HG02678 (cell line): ENCODE measurements around the gene PDZD2.
"Not testable (repeated sequence)": the region's sequence is repeated elsewhere in the genome, so short reads cannot be mapped to it uniquely, and the experiment has no call there.

ENCODE experiments used
- ATAC-seq: cut with Tn5 transposase; IDR thresholded peaks from one replicate; pipeline ENCODE4 v1.9.1; 2021; ENCODE audit warnings: mild to moderate bottlenecking, moderate library complexity; ENCODE audit not compliant: unreplicated experiment

PDZD2 gene

DNA sequence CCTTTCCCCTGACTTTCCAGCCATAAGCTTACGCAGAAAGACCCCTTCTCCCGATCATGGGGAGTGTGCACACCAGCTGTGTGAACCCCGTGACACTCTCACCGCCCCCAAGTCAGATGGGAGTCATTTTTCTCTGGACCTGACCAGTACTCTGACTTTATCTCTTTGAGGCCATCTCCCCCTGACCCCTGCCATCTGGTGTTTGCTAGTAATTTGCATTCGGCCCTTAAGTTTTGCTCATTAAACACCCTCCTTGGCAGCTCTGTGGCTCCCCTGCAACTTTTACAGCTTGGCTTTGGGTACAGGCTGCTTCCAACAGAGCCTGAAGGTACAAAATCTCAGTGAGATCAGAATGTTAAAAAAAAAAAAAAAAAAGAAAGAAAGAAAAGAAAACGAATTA lies 43.9 kb downstream of the PDZD2 start:
- no peak for ATAC-seq

DNA sequence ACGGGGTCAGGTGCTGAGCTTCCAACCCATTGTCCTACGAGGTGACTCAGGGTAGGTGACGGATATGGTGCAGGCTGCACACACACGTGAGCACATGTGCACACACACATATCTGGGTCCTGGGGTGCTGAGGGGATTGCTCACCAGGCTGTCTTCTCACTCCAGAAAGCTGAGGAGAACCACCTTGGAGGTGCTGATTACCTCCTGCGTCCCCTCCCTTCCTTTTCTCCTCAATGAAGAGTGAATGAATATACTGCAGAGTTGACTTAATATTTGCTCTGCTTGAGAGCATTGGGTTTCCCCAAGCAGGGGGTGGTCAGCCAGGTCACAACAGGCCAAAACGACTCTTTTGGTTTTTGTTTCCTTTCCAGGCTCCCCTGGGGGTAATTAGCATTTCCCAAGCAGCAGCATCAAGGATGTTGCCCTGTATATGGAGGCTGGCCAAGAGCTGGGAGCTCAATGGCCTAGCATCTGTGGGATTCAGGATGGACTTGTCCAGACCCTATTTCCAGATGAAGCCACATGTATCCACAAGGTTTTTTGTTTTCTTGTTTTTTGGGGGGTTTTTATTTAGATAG lies 49.7 kb downstream of the PDZD2 start:
- ATAC-seq, result no peak

DNA sequence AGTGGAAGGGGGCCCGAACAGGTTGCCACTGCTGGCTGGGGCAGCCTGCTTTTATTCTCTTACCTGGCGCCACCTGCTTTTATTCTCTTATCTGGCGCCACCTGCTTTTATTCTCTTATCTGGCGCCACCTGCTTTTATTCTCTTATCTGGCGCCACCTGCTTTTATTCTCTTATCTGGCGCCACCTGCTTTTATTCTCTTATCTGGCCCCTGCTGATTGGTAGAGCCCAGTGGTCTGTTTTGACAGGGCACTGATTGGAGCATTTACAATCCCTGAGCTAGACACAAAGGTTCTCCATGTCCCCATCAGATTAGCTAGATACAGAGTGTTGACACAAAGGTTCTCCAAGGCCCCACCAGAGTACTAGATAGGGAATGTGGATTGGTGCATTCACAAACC lies 52.5 kb downstream of the PDZD2 start:
- ATAC-seq, result not testable (repeated sequence)

DNA sequence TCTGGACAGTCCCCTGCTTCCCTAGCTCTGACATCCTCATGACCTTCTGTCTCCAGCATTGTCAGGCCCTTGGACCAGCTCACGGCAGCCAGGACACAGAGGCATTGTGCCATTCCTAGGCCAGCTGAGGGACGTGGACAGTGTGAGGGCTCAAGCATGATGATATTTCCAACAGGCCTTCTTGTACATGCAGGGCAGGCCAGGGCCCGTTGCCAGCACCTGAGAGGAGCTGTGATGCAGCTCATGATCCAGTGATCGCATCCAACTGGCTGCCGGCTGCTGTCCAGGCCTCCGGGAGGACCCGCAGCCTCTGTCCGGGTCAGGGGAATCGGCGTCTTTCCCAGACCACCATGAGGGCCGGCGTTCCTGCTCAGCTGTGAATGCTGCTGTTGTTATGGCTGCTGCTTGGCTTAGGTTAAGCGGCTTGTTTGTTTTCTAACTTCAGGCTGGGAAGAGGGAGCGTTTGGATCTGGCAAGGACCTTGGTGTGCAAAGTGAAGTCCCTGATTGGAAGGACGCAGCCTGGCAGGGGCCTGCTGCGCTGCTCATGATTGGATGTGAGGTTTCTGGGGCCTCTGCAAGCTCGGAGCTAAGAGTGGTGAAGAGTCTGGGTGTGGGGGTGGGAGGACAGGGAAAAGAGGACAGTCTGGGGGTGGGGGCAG lies 53.8 kb downstream of the PDZD2 start:
- no peak for ATAC-seq

DNA sequence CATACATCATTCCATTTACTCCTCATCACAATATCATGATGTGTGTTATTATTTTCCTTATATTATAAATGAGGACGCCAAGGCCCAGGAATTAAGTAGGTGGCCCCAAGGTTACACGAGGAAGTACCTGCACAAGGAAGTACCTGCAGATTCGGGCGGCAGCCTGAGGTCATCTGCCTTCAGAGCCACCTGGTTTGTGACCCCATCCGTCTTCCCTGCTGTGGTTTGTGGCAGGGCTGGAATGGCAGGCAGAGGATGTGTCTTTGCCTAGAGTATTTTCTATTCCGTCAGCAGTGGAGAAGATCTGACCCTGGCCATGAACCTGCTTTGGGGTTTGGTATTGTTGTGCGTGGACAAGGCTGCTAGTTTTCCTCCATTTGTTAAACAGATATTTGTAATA lies 59.7 kb downstream of the PDZD2 start:
- ATAC-seq, result no peak

DNA sequence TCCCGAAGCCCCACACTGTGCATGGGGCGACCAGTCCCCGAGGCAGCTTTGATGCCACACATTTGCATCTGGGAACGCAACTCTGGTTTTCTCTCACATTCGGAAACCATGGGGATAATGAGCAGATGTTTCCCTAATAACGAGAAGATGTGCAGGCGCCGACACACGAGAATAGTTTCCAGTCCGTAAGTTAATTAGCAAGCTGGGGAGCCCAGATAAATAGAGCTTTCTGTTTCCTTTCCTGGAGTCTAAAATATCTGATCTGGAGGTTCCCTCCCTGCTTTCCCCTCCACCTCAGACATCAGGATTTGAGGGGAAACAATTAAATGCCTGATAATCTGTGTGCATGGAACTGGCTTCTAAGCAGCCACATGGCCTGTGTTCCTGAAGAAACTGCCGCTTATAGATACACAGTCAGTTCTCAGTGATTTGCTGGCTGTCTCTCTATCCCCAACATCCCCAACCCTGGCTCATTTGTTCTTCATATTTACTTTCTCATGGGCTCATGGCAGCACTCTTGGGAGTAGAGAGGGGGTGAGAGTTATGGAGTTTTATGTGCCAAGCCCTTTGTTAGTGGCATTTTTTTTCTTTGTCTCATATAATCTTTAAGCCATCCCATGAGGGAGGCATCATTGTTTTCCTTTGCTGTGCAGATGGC lies 62.8 kb downstream of the PDZD2 start:
- no peak for ATAC-seq

DNA sequence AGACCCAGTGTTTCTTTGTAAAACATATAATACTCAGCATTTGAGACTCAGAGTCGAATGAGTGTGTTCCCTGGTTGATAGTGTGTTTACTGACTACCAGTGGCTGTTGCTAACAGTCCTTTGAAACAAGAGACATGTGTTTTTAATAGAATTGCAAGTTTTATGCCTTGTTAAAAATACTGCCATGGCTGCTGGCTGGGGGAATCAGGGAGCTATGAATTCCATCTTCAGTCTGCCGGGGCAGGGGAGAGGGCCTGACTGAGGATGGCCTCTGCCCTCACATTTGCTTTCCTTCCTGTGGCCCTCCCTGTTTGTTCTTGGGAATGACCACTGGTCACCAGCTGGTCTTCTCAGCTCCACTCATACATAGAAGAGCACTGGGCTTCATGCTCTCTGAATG lies 63.8 kb downstream of the PDZD2 start:
- no peak for ATAC-seq

DNA sequence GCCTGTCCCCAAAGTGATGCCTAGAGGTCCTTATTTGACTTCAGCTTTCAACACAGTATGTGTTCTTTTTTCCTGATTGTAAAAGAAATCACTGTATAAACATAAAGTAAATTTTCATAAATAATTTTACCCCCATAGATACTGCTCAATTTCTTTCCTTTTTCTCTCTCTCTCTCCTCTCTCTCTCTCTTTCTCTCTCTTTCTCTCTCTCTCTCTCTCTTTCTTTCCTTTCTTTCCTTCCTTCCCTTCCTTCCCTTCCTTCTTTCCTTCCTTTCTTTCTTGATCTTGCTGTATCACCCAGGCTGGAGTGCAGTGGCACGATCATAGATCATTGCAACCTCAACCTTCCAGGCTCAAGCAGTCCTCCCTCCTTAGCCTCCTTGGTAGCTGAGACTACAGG lies 64.8 kb downstream of the PDZD2 start:
- ATAC-seq, result no peak

DNA sequence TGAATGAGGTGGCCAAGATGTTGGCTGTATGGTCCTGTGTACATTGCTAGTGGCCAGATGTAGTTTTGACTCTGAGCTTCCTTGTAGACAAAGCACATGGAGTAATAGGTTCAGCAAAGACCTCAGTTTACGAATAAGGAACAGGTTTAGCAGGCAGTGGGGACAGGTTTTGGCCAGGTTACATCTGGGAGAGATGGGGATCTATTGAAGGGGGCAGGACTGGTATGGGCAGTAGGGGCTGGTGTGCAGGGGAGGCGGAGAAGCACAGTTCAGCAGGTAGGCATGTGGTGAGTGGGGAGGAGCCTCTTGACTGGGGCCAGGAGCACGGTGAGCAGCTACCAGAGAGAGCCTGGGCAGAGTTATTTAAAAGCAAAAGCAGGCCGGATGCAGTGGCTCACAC lies 67.3 kb downstream of the PDZD2 start:
- no peak for ATAC-seq

DNA sequence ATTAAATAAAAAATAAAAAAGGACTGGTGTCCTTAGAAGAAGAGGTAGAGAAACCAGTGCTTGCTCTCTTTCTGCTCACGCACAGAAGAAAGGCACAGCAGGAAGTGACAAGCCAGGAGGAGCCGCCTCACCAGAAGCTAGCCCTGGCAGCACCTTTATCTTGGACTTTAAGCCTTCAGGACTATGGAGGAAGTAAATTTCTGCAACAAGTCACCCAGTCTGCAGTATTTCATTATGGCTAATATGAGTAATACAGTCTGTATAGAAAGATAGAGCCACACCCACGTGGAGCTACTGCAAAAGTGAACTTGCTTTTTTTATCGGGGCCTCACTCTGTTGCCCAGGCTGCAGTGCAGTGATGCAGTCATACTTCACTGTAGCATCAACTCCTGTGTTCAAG lies 68.4 kb downstream of the PDZD2 start:
- no peak for ATAC-seq

DNA sequence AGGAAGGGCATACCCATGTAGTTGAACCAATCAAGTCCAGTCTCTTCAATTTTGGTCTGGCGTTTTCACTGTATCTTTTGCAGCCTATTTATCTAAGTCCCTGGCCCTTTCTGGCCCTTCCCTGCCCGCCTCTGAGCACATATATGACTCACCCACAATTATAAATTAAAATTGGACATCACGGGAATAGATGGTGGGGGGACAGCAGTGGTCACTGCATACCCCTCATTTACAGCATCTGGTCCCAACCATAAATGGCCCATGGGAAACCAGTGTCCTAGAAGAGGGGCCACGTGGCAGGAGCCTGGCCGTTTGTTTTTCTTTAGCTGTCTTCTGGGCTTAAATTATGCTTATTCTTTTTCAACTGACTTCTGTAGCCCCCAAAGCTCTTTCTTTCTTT lies 69.2 kb downstream of the PDZD2 start:
- no peak for ATAC-seq

DNA sequence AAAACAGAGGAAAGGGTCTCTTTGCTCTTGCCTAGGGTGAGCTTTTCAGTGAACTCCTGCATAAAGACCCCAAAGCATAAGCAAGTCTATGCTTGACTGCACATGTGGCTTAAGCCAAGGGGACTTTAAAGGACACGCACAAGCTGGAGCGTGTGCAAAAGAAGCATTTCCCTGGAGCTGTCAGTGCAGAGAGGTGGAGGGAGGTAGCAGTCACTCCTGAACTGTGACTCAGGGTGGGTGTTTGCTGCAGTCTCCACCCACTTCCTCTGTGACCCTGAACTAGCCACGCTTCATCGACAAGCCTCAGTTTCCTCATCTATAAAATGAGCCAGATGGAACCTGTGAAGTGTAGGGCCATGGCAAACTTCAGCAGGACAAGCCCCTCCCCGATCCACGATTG lies 72.4 kb downstream of the PDZD2 start:
- no peak for ATAC-seq

DNA sequence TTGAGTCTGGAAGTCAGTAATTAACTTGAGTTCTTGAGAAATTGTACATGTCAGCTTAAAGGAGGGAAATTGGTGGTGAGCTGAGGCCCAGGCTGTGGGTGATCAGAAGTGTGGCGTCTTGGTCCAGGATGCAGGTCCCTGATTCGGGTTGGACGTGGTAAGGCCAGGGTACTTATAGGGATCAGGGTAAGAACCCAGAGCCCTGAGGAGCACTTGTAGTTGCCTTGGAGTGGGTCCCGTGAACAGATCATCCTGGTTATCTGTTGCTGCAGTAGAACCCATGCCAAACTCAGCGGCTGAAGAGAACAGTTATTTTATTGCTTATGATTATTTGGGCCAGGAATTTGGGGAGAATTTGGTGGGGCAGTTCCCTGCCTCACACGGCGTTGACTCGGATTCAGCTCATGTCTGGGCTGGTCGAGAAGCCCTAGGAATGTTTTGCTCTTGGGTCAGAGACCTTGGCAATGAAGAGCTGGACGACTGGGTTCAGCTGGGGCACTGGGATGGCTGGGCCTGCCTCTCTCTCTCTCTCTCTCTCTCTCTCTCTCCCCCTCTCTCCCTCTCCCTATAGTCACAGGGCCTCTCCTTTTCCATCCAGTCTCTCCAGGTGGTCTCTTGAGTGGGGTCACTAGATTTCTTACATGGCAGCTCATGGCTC lies 73.1 kb downstream of the PDZD2 start:
- no peak for ATAC-seq

DNA sequence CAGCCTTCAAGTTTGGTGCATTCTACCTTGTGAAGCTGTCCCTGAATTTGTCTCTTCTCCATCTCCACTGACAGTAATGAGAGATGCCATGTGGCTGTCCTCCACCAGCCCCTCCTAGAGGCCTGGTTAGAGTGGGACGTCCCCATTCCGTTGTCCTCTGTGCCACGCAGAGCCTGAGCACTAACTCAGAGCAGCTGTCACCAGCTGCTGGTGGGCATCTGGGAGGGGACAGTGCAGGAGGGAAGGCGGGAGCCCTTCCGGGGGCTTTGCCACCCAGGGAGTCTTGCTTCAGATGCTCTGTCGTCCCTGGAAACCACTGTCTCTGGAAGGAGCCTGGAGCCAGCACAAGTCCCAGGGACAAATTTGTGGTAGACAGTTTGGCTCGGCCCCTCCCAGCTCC lies 78.6 kb downstream of the PDZD2 start:
- ATAC-seq, result no peak

DNA sequence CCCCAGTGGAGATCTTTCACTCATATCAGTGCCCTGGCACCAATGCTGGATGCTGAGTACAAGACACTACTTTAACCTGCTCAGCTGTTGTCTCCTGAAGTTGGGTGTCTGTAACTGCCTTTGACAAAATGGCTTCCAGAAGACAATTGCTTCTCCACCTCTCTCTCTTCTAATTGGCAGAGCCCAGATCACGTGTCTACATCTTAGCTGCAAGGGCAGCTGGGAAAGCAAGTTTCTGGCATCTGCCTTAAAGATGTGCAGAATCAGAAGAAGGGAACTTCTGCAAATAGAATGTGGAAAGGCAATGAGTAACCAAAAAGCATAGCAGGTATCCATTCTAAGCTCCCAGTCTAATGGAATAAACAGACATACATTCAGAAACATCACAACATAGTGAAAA lies 81.1 kb downstream of the PDZD2 start:
- no peak for ATAC-seq

DNA sequence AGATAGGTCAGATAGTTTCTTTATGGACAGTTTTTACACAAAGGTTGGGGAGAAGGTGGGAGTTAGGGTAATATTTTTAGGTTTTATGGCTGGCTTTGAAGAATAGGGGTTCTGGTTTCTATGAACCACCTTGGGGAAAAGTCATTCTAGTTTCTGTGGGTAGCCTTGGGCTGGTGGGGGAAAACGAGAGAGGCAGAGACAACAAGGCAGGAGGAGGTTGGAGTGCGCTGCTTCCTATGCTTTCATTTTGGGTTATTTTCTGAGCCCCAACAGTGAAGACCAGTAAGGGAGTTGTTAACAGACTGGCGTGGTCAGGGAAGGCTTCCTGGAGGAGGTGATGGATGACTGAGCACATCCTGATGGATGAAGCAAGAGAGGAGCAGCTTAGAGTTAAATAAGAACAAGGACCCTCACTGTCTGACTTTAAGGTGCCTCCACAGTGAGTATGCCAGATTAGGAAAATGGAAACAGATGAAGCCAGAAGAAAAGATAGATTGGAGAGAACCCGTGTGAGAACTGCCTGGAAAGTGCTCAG lies 81.9 kb downstream of the PDZD2 start:
- no peak for ATAC-seq

DNA sequence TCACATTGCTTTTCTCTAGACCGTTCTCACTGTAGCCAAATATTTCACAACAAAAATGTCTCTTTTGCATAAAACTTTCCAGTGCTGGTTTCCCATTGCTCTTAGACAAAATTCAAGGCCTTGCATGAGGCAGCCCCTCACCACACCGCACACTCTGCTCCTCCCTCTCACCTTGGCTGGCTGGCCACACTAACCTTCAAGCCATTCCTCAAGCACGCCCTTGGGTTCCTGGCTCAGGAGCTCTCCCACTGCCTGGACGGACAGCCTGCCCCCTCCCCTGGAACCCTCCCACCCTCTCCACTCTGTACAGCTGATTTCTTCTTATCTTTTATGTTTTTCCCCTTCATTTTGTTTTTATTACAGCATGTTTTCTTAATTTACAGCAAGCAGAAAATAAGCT lies 83.2 kb downstream of the PDZD2 start:
- no peak for ATAC-seq

DNA sequence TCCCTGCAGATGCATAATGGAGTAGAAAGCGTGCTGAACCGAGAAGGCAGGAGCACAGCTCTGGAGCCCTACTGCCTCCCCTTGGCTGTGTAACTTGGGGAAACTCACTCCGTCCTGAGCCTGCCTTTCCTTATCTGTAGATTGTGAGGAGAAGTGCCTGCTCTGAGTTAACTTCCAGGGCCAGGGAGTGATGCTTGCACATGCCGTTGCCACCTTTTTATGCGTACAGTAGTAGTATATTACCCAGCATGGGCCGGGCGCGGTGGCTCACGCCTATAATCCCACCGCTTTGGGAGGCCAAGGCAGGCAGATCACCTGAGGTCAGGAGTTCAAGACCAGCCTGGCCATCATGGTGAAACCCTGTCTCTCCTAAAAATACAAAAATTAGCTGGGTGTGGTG lies 87.1 kb downstream of the PDZD2 start:
- ATAC-seq, result no peak

DNA sequence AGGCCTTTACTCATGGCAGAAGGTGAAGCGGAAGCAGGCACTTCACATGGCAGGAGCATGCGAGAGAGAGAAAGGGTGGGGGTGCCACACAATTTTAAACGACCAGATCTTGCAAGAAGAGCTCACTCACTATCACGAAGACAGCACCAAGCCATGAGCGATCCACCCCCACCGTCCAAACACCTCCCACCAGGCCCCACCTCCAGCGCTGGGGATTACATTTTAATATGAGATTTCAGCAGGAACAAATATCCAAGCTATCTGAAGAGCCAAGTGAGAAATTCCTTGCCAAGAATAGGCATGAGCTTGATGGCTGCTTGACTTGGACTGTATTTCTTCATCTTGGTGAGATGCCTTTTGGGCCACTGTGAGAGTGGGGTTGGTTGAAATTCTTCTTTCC lies 88.0 kb downstream of the PDZD2 start:
- no peak for ATAC-seq

DNA sequence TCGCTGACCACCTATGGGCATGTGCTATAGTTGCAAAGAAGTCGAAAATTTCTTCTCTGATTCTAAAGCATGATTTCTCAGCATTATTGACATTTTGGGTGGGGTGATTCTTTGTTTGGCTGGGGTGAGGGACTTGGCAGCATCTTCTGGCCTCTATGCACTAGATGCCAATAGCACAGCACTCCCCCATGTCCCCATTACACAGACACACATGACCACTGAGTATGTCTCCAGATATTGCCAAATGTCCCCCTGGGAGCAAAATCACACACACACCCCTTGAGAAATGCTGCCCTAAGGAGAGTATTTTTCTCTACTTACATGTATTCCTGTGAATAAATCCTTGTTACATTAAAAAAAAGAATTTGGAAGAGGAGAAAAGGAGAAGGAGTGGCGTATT lies 89.1 kb downstream of the PDZD2 start:
- no peak for ATAC-seq

DNA sequence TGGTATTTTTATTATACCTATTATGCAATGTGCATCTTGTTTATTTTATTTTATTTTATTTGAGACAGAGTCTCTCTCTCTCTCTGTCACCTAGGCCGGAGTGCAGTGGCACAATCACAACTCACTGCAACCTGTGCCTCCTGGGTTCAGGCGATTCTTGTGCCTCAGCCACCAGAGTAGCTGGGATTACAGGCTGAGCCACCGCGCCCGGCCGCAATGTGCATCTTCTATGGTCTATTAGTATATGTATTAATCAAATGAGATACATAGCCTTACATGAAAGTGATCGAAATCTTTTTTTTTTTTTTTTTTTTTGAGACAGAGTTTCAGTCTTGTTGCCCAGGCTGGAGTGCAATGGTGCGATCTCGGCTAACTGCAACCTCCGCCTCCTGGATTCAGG lies 89.9 kb downstream of the PDZD2 start:
- ATAC-seq, result not testable (repeated sequence)

DNA sequence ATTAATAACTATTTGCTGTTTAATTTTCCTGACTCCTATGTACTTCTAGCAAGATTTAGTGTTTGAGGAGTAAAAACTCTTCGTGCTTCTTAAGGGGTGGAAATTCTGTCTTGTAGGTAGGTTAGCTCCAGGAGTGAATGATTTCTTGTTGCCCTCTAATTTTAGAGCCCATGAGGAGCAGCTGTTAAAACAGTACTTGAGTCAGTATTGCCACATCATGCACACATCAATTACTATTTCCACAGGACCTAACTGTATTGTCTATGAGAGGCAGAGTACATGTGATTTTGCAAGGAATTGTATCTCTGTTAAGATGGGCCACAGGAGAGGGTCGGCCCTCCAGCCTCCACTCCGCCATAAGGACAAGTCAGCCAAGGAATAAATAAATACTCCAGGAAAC lies 91.2 kb downstream of the PDZD2 start:
- ATAC-seq, result no peak
